Neutrophil (primary cell): Measurements from ENCODE around the gene OSBPL7.
"Not testable (repeated sequence)": the region's sequence is repeated elsewhere in the genome, so short reads cannot be mapped to it uniquely, and the experiment has no call there.

Experiments
- H3K27ac ChIP-seq: fragments of 200-600 bp; sonication (generic); 2 replicates; pipeline ENCODE4 v1.5.1; 2016; ENCODE audit warnings: mild to moderate bottlenecking, moderate library complexity
- H3K27me3 ChIP-seq: fragments of 200-600 bp; sonication (generic); 2 replicates; pipeline ENCODE4 v1.6.0; 2016; ENCODE audit warnings: mild to moderate bottlenecking
- H3K36me3 ChIP-seq: fragments of 200-600 bp; sonication (generic); 2 replicates; pipeline ENCODE4 v1.5.1; 2017
- H3K4me1 ChIP-seq, 2 experiments: fragments of 200-600 bp in 1 of 2; sonication (generic) in 1 of 2; 1 replicate in 1 of 2; 2 replicates in 1 of 2; pipeline versions ENCODE4 v1.5.1 to v1.6.1; 2013 to 2016; ENCODE audit warnings: low read depth in 1 of 2, low read length in 1 of 2, mild to moderate bottlenecking in 1 of 2, moderate library complexity in 1 of 2; ENCODE audit not compliant: control insufficient read depth in 1 of 2, insufficient read depth in 1 of 2
- H3K4me3 ChIP-seq, 2 experiments: fragments of 200-600 bp in 1 of 2; sonication (generic) in 1 of 2; 1 replicate in 1 of 2; 2 replicates in 1 of 2; pipeline ENCODE4 v1.5.1; 2013 to 2016; ENCODE audit warnings: low read depth in 1 of 2, low read length in 1 of 2, mild to moderate bottlenecking in 1 of 2, moderate library complexity in 1 of 2
- H3K9me3 ChIP-seq: fragments of 200-600 bp; sonication (generic); 2 replicates; pipeline ENCODE4 v1.5.1; 2016
- CTCF ChIP-seq: fragments of 200-600 bp; sonication (generic); IDR thresholded peaks from 2 replicates; pipeline ENCODE4 v1.5.1; 2016; ENCODE audit warnings: antibody characterized with exemption

The OSBPL7 gene

GRCh38 chr17:47781397-47781796, 40.2 kb downstream of the OSBPL7 start:
- peaks cover 96% of the 10 kb centered on the region for H3K27me3 ChIP-seq
- H3K36me3 ChIP-seq: no peaks in the 10 kb centered on the region
- H3K4me3 ChIP-seq: no peak overlapping the region
- H3K9me3 ChIP-seq: no peaks in the 10 kb centered on the region
- no peak overlapping the region for H3K27ac ChIP-seq
- no peaks in the 10 kb centered on the region for H3K4me1 ChIP-seq
- TF ChIP-seq CTCF: no peak

- Histone ChIP-seq H3K27me3 (peaks cover 100% of the 10 kb centered on the region), H3K27ac (no peak overlapping the region), H3K9me3 (no peaks in the 10 kb centered on the region), H3K36me3 (no peaks in the 10 kb centered on the region), H3K4me3 (no peak overlapping the region), H3K4me1 (no peaks in the 10 kb centered on the region)
- TF ChIP-seq CTCF: no peak
Observed at GRCh38 chr17:47778184-47778635, 43.4 kb downstream of the OSBPL7 start.

- Histone ChIP-seq H3K4me3 (no peak overlapping the region), H3K27ac (no peak overlapping the region), H3K27me3 (peaks cover 98% of the 10 kb centered on the region), H3K9me3 (no peaks in the 10 kb centered on the region), H3K36me3 (no peaks in the 10 kb centered on the region), H3K4me1 (no peaks in the 10 kb centered on the region)
- peak; percentile 67 for TF ChIP-seq CTCF
Observed at GRCh38 chr17:47776330-47777197, 45.0 kb downstream of the OSBPL7 start.

GRCh38 chr17:47774987-47775580, 46.5 kb downstream of the OSBPL7 start:
- H3K27me3 ChIP-seq: peaks cover 96% of the 10 kb centered on the region

GRCh38 chr17:47774331-47774730, 47.3 kb downstream of the OSBPL7 start:
- Histone ChIP-seq H3K27me3 (peaks cover 96% of the 10 kb centered on the region), H3K4me1 (no peaks in the 10 kb centered on the region), H3K9me3 (no peaks in the 10 kb centered on the region), H3K27ac (no peak overlapping the region), H3K4me3 (no peak overlapping the region), H3K36me3 (no peaks in the 10 kb centered on the region)
- TF ChIP-seq CTCF: no peak

More at GRCh38 chr17:47774987-47775580, 46.5 kb downstream of the OSBPL7 start:
- TF ChIP-seq CTCF: no peak
- no peaks in the 10 kb centered on the region for H3K9me3 ChIP-seq
- no peaks in the 10 kb centered on the region for H3K36me3 ChIP-seq
- H3K4me3 ChIP-seq: no peak overlapping the region
- H3K4me1 ChIP-seq: no peaks in the 10 kb centered on the region
- no peak overlapping the region for H3K27ac ChIP-seq

GRCh38 chr17:47773649-47774048, 47.9 kb downstream of the OSBPL7 start:
- H3K4me3 ChIP-seq: not testable (repeated sequence)
- H3K27me3 ChIP-seq: peaks cover 96% of the 10 kb centered on the region

More at GRCh38 chr17:47773649-47774048, 47.9 kb downstream of the OSBPL7 start:
- not testable (repeated sequence) for H3K27ac ChIP-seq, H3K36me3 ChIP-seq, H3K4me1 ChIP-seq, H3K9me3 ChIP-seq
